Hematopoietic multipotent progenitor cell treated with erythropoietin and hydrocortisone succinate and interleukin-3 and kit ligand, for 17 days (in vitro differentiated cells): Measurements from ENCODE around the gene POTEE.
"Not testable (repeated sequence)": the region's sequence is repeated elsewhere in the genome, so short reads cannot be mapped to it uniquely, and the experiment has no call there.

ENCODE experiments used
- DNase-seq: peaks from one replicate; pipeline ENCODE4 v3.0.0-alpha.2; 2015; ENCODE audit warnings: low spot score

POTEE gene

DNA sequence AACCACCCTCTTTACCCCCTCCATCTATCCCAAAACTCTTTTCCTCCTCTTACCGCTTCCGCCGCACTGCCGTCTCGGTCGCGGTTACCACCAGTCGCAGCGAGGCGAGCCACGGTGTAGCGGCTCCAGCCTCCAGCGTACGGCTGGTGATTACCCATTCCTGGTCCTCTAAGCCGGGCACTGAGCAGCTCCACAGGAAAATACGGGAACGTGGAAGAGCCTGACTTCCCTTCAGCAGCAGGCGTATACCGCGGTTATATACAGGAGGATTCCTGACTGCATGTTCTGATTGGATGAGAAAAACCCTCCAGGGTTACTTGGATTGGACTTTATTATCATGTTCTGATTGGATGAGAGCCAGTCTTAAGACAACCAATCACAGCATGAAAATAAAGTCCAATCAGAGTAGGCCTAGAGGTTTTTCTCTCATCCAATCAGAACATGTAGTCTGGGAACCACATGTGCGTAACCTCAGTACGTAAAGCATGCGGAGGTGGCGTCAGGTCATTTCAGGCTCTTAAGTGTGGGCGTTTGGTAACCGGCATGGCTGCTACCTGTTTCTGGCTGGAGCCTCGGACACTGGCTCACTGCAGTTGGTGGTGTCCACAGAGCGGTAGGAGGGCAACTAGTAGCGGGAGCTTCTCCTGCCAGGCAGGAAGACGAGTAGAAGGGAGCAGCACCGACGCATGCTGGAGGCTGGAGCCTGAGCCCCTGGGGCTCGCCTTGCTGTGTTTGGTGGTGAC, at the start of gene POTEE:
TSS of gene POTEE (plus strand) at position 507 of the 743 bp plus-strand sequence. CDS start 8,867 bp downstream, outside the sequence.
- not testable (repeated sequence) for DNase-seq

DNA sequence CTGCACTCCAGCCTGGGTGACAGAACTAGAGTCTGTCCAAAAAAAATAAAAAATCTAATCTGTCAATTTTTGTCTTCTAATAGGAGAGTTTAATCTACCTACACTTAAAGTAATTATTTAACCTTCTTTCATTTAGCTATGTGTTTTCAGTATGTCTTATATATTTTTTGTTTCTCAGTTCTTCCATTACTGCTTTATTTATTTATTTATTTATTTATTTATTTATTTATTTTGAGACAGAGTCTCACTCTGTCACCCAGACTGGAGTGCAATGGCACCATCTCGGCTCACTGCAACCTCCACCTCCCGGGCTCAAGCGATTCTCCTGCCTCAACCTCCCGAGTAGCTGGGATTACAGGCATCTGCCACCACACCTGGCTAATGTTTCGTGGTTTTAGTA, 43.8 kb upstream of the POTEE start:
- DNase-seq: not testable (repeated sequence)

DNA sequence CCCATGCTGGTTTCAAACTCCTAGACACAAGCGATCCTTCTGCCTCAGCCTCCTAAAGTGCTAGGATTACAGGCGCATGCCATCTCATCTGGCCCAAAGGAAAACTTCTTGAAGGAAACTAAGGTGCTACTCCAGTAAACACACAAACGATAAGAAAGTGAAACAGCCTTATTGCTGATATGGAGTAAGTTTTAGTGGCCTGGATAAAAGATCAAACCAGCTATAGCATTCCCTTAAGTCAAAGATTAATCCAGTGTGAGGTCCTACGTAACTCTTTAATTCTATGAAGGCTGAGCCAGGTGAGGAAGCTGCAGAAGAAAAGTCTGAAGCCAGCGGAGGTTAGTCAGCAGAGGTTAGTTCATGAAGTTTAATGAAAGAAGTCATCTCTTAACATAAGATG, 40.8 kb upstream of the POTEE start:
- DNase-seq: no peak

DNA sequence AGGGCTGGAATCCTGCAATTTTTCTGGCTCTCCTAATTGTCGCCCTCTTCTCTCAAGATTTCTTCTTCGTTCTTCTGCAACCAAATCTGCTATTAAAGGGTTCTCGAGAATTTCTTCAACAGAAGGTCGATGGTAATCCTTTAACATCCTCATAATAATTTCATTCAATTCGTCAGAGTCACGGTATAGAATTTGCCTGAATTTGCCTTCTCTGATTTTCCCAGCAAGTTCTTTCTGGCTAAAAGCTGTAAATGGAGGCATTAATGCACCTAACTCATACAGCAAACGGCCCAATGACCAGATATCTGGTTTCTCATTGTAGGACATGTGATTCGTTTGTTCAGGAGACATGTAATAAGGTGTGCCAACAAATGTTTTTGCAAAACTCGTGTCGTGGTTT, 31.3 kb upstream of the POTEE start:
- DNase-seq: not testable (repeated sequence)

DNA sequence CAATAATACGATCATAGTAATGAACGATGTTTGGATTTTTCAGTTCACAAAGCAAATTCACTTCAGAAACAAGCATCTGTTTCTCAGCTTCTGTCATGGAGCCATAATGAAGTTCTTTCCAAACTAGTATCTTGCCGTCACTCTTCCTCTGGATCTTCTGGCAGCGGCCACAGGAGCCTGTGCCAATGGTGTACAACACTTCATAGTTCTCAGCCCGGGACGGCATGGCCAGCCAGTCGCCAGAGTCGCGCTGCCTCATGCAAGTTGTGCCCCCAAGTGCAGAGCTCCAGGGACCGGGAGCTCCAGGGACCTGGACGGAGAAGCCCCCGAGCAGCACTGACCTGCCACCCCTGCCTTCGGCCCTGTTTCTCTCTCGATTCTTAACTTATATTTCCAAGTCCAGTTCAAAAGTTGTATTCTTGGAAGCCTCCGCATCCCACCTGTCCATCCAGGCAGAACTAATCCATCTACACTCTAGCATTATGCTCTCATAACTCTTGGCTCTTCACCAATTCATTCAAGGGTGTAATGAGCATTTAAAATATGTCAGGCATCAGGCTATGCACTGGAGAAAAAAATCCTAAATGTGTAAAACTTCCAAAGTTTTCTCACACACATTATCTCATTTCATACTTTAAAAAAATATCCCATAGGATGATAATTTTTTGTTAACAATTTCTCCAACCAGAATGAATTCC, 30.5 kb upstream of the POTEE start:
- not testable (repeated sequence) for DNase-seq

DNA sequence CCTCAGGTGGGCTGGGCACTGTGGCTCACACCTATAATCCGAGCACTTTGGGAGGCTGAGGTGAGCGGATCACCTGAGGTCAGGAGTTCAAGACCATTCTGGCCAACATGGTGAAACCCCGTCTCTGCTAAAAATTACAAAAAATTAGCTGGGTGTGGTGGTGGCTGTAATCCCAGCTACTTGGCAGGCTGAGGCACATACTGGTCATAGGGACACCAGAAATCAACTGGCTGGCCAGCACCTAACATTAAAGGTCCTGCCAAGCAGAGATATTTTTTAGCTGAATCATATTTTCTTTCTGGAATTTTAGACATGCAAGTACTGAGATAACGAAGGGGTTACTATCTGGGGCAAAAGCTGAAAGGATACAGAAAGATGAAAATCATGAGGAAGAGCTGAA, 27.9 kb upstream of the POTEE start:
- not testable (repeated sequence) for DNase-seq

DNA sequence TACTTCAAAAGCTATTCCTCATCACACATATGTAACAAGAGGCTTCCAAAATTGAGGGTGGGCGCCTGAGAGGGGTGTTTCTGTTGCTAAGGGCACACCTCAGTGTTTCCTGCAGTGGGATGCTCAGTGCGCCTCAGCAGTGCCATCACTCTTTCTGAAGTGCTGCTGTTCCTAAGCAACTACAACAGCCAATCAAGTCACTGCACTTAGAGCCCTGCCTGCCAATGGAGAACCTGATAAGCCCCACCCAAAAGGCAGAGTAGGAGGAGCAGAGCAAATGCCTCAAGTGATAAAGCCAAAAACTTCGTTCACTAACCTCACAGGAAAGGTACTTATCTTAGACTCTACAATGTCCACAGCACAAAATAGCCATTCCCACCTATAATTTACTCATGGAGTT, 15.9 kb upstream of the POTEE start:
- DNase-seq: peak; percentile 67

DNA sequence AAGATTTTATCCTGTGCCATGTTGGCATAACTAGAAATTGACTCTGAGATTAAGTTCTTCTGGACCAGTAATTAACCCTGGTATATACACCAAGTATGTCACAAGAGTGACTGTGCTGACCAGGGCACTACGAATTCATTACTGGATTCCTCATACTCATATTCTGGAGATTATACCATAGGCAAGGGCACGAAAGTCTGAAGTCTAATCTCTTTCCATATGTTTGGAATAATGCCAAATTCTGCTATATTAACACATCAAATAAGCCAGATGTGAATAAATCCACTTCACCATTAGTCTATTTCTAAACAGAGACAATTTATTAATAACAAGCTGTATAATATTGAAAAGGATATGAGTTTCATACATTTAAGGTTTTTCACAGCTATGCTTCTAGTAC, 13.2 kb upstream of the POTEE start:
- DNase-seq: peak; percentile 57

DNA sequence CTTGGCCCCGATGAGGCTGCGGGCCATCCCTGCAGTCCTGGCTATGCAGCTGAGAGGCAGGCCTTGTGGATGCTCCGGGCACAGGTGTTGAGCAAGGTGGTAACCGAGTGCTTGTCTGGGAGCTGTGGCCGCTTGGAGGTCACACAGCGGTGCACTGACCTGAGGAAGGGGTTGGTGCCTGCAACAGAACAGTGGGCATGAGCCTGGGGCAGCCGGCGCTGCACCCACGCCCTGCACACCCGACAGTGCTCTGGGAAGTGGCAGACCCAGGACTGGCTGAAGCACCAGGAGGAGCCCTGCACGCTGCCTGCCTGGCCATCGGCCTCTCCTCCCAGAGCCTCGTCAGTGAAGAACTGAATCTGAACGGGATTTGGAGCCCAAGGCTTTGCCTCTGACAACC, 8.2 kb upstream of the POTEE start:
- DNase-seq: no peak

DNA sequence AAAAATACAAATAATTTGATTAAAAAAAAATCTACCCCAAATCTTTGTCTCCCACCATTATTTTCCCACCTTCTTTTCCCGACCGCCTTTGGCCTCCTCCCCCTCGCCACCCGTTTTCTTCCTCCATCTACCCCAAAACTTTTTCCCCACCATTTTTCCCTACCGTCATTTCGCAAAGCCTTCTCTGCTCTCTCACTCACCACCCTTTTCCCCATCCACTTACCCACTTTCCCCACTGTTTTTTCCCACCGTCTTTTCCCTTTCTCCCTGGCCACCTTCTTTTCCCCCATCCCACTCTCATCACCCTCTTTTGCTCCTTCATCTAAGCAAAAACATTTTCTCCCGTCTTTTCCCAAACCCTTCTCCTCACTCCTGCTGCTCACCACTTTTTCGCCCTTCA, 1.5 kb upstream of the POTEE start:
- DNase-seq: not testable (repeated sequence)

DNA sequence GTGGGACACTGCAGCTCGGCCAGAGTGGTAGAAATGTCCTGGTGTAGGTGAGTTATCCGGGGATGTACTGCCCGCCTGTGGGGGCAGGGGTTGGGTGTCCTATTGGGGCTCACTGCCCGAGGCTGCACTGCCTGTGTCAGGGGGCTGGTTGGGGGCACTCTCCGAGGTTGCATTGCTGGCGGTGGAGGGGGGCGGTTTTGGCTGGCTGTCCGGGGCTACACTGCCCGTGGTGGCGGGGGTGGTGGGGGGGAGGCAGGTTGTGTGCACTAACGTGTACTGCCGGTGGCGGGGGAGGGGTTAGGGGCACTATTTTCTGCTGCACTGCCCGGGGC, 403 bp downstream of the POTEE start:
- not testable (repeated sequence) for DNase-seq

DNA sequence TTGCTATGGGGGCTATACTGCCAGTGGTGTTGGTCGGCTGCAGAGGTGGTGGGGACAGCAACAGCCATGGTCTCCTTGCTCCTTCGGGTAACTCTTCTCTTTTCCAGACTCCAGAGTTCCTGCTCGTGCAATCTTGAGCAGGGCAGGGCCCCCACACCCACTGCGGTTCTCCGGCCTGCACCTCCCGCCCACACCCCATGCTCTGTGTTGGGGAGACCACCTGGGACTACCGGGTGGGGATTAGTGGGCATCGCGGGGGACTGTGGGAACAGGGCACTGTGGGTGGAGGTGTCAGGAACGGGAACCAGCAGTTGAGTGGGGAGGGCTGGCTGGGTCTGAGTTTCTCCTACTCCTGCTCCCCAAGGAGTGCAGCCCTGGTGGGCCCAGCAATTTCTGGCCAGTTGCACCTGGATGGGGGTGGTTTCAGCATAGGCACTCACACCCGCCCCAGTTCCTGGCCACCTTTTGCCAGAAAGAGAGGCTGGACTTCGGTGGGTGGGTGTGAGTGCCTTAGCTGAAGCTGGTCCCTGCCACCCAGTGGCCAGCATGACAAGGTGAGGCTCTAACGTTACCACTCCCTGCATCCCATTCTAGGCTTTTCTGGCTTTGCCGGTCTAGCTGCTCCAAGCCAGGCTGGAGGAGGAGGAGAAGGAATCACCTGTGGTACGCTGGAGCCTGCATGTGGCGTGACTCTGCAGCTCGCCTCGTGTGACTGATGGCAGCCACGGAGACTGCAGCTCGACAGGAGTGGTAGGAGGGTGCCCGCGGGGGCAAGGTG, 1.3 kb downstream of the POTEE start:
- DNase-seq: not testable (repeated sequence)

DNA sequence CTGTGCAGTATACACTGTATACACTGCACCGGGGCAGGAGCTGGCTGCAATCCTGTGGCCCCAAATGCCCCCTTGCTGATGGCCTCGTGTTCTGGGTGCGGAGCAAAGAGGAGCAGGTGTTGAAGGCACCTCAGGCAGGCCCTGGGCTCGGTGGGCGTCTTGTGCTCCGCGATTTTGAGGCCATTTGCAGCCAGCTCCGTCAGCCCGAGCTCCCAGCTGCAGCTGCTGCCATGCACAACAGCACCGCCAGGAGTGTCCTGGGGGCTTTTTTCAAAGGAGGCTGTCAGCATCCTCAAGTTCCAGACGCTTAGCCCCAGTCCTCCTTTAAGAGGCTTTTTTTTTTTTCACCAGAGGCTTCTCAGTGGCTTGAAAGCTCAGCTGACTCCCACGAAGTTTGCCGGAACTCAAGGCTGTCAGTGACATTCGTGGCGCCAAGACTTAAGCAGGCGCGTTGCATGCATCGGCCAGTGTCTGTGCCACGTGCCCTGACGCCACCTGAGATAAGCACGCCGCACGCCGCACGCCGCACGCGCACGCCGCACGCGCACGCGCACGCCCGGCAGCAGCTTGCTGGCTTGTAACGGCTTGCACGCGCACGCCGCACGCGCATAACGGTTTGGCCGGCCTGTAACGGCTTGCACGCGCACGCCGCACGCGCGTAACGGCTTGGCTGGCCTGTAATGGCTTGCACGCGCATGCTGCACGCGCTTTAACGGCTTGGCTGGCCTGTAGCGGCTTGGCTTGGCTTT, 8.1 kb downstream of the POTEE start:
- not testable (repeated sequence) for DNase-seq

DNA sequence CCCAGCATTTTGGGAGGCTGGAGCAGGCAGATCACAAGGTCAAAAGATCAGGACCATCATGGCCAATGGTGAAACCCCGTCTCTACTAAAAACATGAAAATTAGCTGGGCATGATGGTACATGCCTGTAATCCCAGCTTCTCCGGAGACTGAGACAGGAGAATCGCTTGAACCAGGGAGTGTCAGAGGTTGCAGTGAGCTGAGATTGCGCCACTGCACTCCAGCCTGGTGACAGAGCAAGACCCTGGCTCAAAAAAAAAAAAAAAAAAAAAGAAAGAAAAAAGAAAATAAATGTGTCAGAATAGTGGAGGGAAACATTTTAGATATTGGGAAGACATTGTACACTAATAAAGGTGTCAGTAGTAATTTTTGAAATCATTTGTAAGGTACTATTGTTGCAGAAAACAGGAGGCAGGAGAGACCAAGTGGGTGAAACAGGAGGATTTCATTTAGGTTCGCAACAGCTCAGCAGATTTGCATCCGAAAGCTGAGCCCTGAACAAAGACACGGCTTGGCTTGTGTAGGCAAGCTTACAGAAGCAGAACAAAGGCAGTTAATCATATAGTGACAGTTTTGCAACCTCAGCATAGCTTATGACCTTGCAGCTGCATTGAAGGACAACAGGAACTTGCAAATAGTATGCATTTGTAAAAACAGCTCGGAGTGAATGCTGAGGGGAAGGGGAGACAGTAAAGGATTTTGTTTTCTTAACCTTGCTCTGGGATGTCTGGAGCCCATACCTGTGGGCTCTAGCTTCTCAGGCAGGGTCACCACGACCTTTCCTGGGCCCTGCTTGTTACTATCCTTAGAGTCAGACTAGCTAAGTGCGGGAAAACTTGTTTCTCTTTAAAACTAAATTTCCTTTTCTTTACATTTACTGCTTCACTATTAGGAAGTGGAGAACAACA, 26.5 kb downstream of the POTEE start:
- DNase-seq: not testable (repeated sequence)
